T-cell (primary cell): ENCODE results near the gene ADAM33. TPM values are rescaled to one million over a fixed set of nuclear protein-coding genes. Genes with fewer than 3 reads are reported as not detected.
A peak's percentile ranks its signal among the peaks of the same experiment; 100 is the strongest.

Experiments
- ATAC-seq, 4 experiments: fragments of 200-7000 bp in 3 of 4; fragments of 150-1000 bp in 1 of 4; cut with Tn5 transposase; replicated peaks in 1 of 4; 1 replicate in 3 of 4; 2 replicates in 1 of 4; pipeline ENCODE4 v1.10.0; 2021; ENCODE audit warnings: moderate library complexity in 3 of 4, mild to moderate bottlenecking in 2 of 4, moderate number of reproducible peaks in 1 of 4
- CTCF ChIA-PET, 2 donors: fragments of 300-600 bp; sonication (Branson Sonifier 250); formaldehyde crosslinking; loops; one replicate each; lab custom pipeline; 2022; ENCODE audit warnings: antibody characterized with exemption in 2 of 2; lab: Charles Lee
- POLR2A ChIA-PET, 2 donors: fragments of 300-600 bp; sonication (Branson Sonifier 250); formaldehyde crosslinking; loops; one replicate each; lab custom pipeline; 2022; ENCODE audit warnings: antibody characterized with exemption in 2 of 2; lab: Charles Lee
- DNase-seq, 35 experiments: peaks; one replicate each; pipeline versions ENCODE4 v3.0.0 to v3.0.0-alpha.2; 2013 to 2023
- H3K27ac ChIP-seq: one replicate; pipeline ENCODE4 v1.5.1; 2013; ENCODE audit warnings: low read length
- H3K27me3 ChIP-seq, 2 experiments: replicated peaks in 1 of 2; 1 replicate in 1 of 2; 2 replicates in 1 of 2; pipeline versions ENCODE4 v1.6.1 to v1.7.0; 2013; ENCODE audit warnings: low read length in 1 of 2, mixed read lengths in 1 of 2; ENCODE audit not compliant: control insufficient read depth in 2 of 2, insufficient read depth in 2 of 2; ENCODE audit errors: extremely low read depth in 1 of 2
- H3K36me3 ChIP-seq, 2 donors: 1 replicate in 1 of 2; 2 replicates in 1 of 2; pipeline versions ENCODE4 v1.6.1 to v1.7.0; 2013; ENCODE audit warnings: low read length in 1 of 2; ENCODE audit not compliant: control insufficient read depth in 2 of 2, insufficient read depth in 1 of 2; ENCODE audit errors: extremely low read depth in 1 of 2
- H3K4me1 ChIP-seq, 2 experiments: 1 replicate in 1 of 2; 2 replicates in 1 of 2; pipeline versions ENCODE4 v1.6.1 to v1.7.0; 2013; ENCODE audit warnings: low read length in 2 of 2, mixed read lengths in 1 of 2; ENCODE audit not compliant: insufficient read depth in 2 of 2, control insufficient read depth in 1 of 2; ENCODE audit errors: extremely low read depth in 1 of 2
- H3K4me3 ChIP-seq, 2 donors: 1 replicate in 1 of 2; 2 replicates in 1 of 2; pipeline versions ENCODE4 v1.5.1 to v1.7.0; 2013; ENCODE audit warnings: mild to moderate bottlenecking in 2 of 2, low read length in 1 of 2, moderate library complexity in 1 of 2; ENCODE audit not compliant: control insufficient read depth in 1 of 2; ENCODE audit errors: extremely low read depth in 1 of 2
- H3K9me3 ChIP-seq: 2 replicates; pipeline ENCODE4 v1.7.0; 2013
- H3K27ac Mint-ChIP-seq, 2 donors: one replicate each; pipeline ENCODE4 v1.8.0; 2020 to 2021; ENCODE audit warnings: mild to moderate bottlenecking in 2 of 2, mixed read lengths in 2 of 2
- H3K27me3 Mint-ChIP-seq, 2 donors: one replicate each; pipeline ENCODE4 v1.8.0; 2021 to 2022; ENCODE audit warnings: mixed read lengths in 2 of 2
- H3K36me3 Mint-ChIP-seq: one replicate; pipeline ENCODE4 v1.8.0; 2021; ENCODE audit warnings: mixed read lengths
- H3K4me1 Mint-ChIP-seq, 3 donors: one replicate each; pipeline ENCODE4 v1.8.0; 2020 to 2022; ENCODE audit warnings: mixed read lengths in 3 of 3, mild to moderate bottlenecking in 1 of 3
- H3K4me3 Mint-ChIP-seq, 3 donors: one replicate each; pipeline ENCODE4 v1.8.0; 2020 to 2022; ENCODE audit warnings: mild to moderate bottlenecking in 3 of 3, mixed read lengths in 3 of 3, moderate library complexity in 3 of 3
- H3K9me3 Mint-ChIP-seq, 3 donors: one replicate each; pipeline ENCODE4 v1.8.0; 2020 to 2022; ENCODE audit warnings: mixed read lengths in 3 of 3
- WGBS: methylation state at CpG from one replicate; pipeline ENCODE4 v1.1.5; 2013; ENCODE audit warnings: missing lambda C conversion rate; ENCODE audit not compliant: insufficient coverage; 5-methylcytosine and 5-hydroxymethylcytosine counted together
- total RNA-seq, 35 experiments: library from RNA in 6 of 35; stranded (reverse) in 6 of 35; fragments of 120-200 nt in 1 of 35; gene quantifications; one replicate each; pipeline versions ENCODE4 v1.2.1 to v1.2.4 and lab custom pipeline; 2013 to 2026

ADAM33 gene
- total RNA-seq, 5 donors from 2014 or later (not counting 1 experiment from before 2014, with no cell fraction given), result not detected

- Mint-ChIP-seq H3K27ac (no peak overlapping the region), H3K27me3 (peaks cover 22 to 39% of the 10 kb centered on the region in 2 donors), H3K9me3 (no peaks in the 10 kb centered on the region), H3K4me1 (peaks cover 0 to 7% (median 2%) of the 10 kb centered on the region in 3 donors), H3K36me3 (no peaks in the 10 kb centered on the region), H3K4me3 (no peak overlapping the region)
- no peak for ATAC-seq
- Histone ChIP-seq H3K27ac (no peak overlapping the region), H3K4me3 (no peak overlapping the region), H3K36me3 (no peaks in the 10 kb centered on the region), H3K27me3 (peaks cover 0 to 28% of the 10 kb centered on the region in 2 experiments), H3K4me1 (no peaks in the 10 kb centered on the region), H3K9me3 (no peaks in the 10 kb centered on the region)
- DNase-seq, result no peak
- ChIA-PET POLR2A (interaction anchor here in 1 of 2 donors (0.5 kb wide), 1 partner anchor 23 kb away, joined by 4 read pairs; no protein-coding TSS in a partner anchor), CTCF (interaction anchor here (0.5 to 0.7 kb wide), 4 partner anchors 9 to 1901 kb away, joined by 3 to 5 read pairs (median 3); partner anchors contain the start of gene ADISSP (in 1 of the 2))
- WGBS, result no CpG with 5 or more reads among the region's 2 CpGs
Measured at GRCh38 chr20:3720068-3720467, 38.3 kb upstream of the ADAM33 start.

GRCh38 chr20:3719046-3719445, 37.2 kb upstream of the ADAM33 start:
- no peaks in the 10 kb centered on the region for H3K36me3 Mint-ChIP-seq
- H3K9me3 Mint-ChIP-seq, result no peaks in the 10 kb centered on the region
- Histone ChIP-seq H3K27me3 (peaks cover 0 to 25% of the 10 kb centered on the region in 2 experiments), H3K4me1 (no peaks in the 10 kb centered on the region), H3K9me3 (no peaks in the 10 kb centered on the region), H3K36me3 (no peaks in the 10 kb centered on the region), H3K27ac (no peak overlapping the region), H3K4me3 (no peak overlapping the region)
- peaks cover 0 to 7% (median 2%) of the 10 kb centered on the region in 3 donors for H3K4me1 Mint-ChIP-seq
- CTCF ChIA-PET, result no interaction called here
- no peak for ATAC-seq
- H3K27ac Mint-ChIP-seq, result no peak overlapping the region
- no peak for DNase-seq
- POLR2A ChIA-PET, result no interaction called here
- WGBS, result 86% methylated on average over 2 of the region's 4 CpGs
- H3K4me3 Mint-ChIP-seq, result no peak overlapping the region
- H3K27me3 Mint-ChIP-seq, result peaks cover 18 to 34% of the 10 kb centered on the region in 2 donors

- Mint-ChIP-seq H3K27ac (no peak overlapping the region), H3K4me3 (no peak overlapping the region), H3K27me3 (peaks cover 15 to 32% of the 10 kb centered on the region in 2 donors), H3K9me3 (no peaks in the 10 kb centered on the region), H3K36me3 (no peaks in the 10 kb centered on the region), H3K4me1 (peaks cover 0 to 7% (median 2%) of the 10 kb centered on the region in 3 donors)
- WGBS, result 82% methylated on average over 2 of the region's 4 CpGs
- Histone ChIP-seq H3K4me1 (no peaks in the 10 kb centered on the region), H3K27me3 (peaks cover 0 to 33% of the 10 kb centered on the region in 2 experiments), H3K27ac (no peak overlapping the region), H3K36me3 (no peaks in the 10 kb centered on the region), H3K4me3 (no peak overlapping the region), H3K9me3 (no peaks in the 10 kb centered on the region)
- peak in 8 of 35 experiments; percentile 5 to 34 (median 12) for DNase-seq
- CTCF ChIA-PET, result interaction anchor here (0.7 to 1.1 kb wide), 2 partner anchors 138 to 369 kb away, joined by 3 read pairs; no protein-coding TSS in a partner anchor
- ATAC-seq, result peak in 2 of 4 experiments; percentile 49 to 67
- POLR2A ChIA-PET, result no interaction called here
Measured at GRCh38 chr20:3716195-3716834, 34.5 kb upstream of the ADAM33 start.

- Histone ChIP-seq H3K4me1 (no peaks in the 10 kb centered on the region), H3K9me3 (no peaks in the 10 kb centered on the region), H3K27me3 (peaks cover 0 to 43% of the 10 kb centered on the region in 2 experiments), H3K36me3 (no peaks in the 10 kb centered on the region), H3K27ac (no peak overlapping the region), H3K4me3 (no peak overlapping the region)
- H3K27me3 Mint-ChIP-seq, result peaks cover 5 to 17% of the 10 kb centered on the region in 2 donors
- H3K9me3 Mint-ChIP-seq, result no peaks in the 10 kb centered on the region
- ChIA-PET CTCF (no interaction called here), POLR2A (no interaction called here)
- no peak overlapping the region for H3K27ac Mint-ChIP-seq
- H3K36me3 Mint-ChIP-seq, result no peaks in the 10 kb centered on the region
- DNase-seq (no peak), ATAC-seq (no peak)
- no peak overlapping the region for H3K4me3 Mint-ChIP-seq
- no peaks in the 10 kb centered on the region for H3K4me1 Mint-ChIP-seq
- WGBS, result 67% methylated on average over 3 of the region's 4 CpGs
Measured at GRCh38 chr20:3714092-3714491, 32.3 kb upstream of the ADAM33 start.

- WGBS, result 50% methylated on average over 7 of the region's 15 CpGs
- Mint-ChIP-seq H3K36me3 (no peaks in the 10 kb centered on the region), H3K4me1 (no peaks in the 10 kb centered on the region), H3K9me3 (no peaks in the 10 kb centered on the region), H3K27me3 (peaks cover 8 to 11% of the 10 kb centered on the region in 2 donors), H3K4me3 (no peak within 1 kb of the TSS), H3K27ac (no peak within 1 kb of the TSS)
- CTCF ChIA-PET, result interaction anchor here (0.5 to 0.6 kb wide), 4 partner anchors 34 to 1324 kb away, joined by 3 to 6 read pairs (median 6); no protein-coding TSS in a partner anchor
- Histone ChIP-seq H3K4me1 (no peaks in the 10 kb centered on the region), H3K9me3 (no peaks in the 10 kb centered on the region), H3K36me3 (no peaks in the 10 kb centered on the region), H3K27me3 (peaks cover 0 to 33% of the 10 kb centered on the region in 2 experiments), H3K4me3 (no peak within 1 kb of the TSS), H3K27ac (no peak within 1 kb of the TSS)
- POLR2A ChIA-PET, result no interaction called here
- DNase-seq (peak in 2 of 35 experiments; percentile 4 to 15), ATAC-seq (no peak)
Measured at GRCh38 chr20:3712279-3712873, 30.6 kb upstream of the ADAM33 start, which contains the start of gene SIGLEC1. Gene SIGLEC1 (minus strand): TSS chr20:3712600. CDS start chr20:3707128, 5,472 bp downstream.

GRCh38 chr20:3711484-3711941, 29.7 kb upstream of the ADAM33 start:
- POLR2A ChIA-PET, result no interaction called here
- H3K9me3 Mint-ChIP-seq, result no peaks in the 10 kb centered on the region
- Histone ChIP-seq H3K27me3 (peaks cover 0 to 38% of the 10 kb centered on the region in 2 experiments), H3K36me3 (no peaks in the 10 kb centered on the region), H3K4me1 (no peaks in the 10 kb centered on the region), H3K27ac (no peak overlapping the region), H3K4me3 (no peak overlapping the region), H3K9me3 (no peaks in the 10 kb centered on the region)
- H3K27me3 Mint-ChIP-seq, result peaks cover 6 to 8% of the 10 kb centered on the region in 2 donors
- H3K27ac Mint-ChIP-seq, result no peak overlapping the region
- CTCF ChIA-PET, result interaction anchor here (1.1 to 2.3 kb wide), 3 partner anchors 8 to 148 kb away, joined by 3 to 8 read pairs (median 3); no protein-coding TSS in a partner anchor
- ATAC-seq (no peak), DNase-seq (no peak)
- no peak overlapping the region for H3K4me3 Mint-ChIP-seq
- 88% methylated on average over 3 of the region's 4 CpGs for WGBS
- no peaks in the 10 kb centered on the region for H3K36me3 Mint-ChIP-seq
- no peaks in the 10 kb centered on the region for H3K4me1 Mint-ChIP-seq
